Liver (tissue), 3 donors: Measurements from ENCODE around the gene ASXL1.

Experiments used
- EGR1 ChIP-seq, 2 donors: IDR thresholded peaks; 2 replicates each; pipeline ENCODE4 v1.6.1; 2016 to 2018; ENCODE audit warnings: antibody characterized with exemption in 2 of 2, low read depth in 2 of 2
- FOXA1 ChIP-seq: IDR thresholded peaks from 2 replicates; pipeline ENCODE4 v1.6.1; 2016; ENCODE audit warnings: antibody characterized with exemption
- FOXA2 ChIP-seq: IDR thresholded peaks from 2 replicates; pipeline ENCODE4 v1.6.1; 2016; ENCODE audit warnings: antibody characterized with exemption
- HNF4A ChIP-seq, 2 donors: conservative IDR thresholded peaks; 2 replicates each; pipeline ENCODE4 v1.6.1; 2016; ENCODE audit warnings: antibody characterized with exemption in 2 of 2, mild to moderate bottlenecking in 2 of 2
- RAD21 ChIP-seq, 2 donors: IDR thresholded peaks; 2 replicates each; pipeline ENCODE4 v1.6.1; 2016; ENCODE audit warnings: antibody characterized with exemption in 2 of 2, mild to moderate bottlenecking in 2 of 2
- RXRA ChIP-seq, 2 donors: IDR thresholded peaks; 2 replicates each; pipeline ENCODE4 v1.6.1; 2017 to 2018; ENCODE audit warnings: antibody characterized with exemption in 2 of 2, mild to moderate bottlenecking in 1 of 2
- SP1 ChIP-seq: IDR thresholded peaks from 2 replicates; pipeline ENCODE4 v1.6.1; 2018; ENCODE audit warnings: antibody characterized with exemption, mild to moderate bottlenecking
- TAF1 ChIP-seq: conservative IDR thresholded peaks from 2 replicates; pipeline ENCODE4 v1.6.1; 2016; ENCODE audit warnings: antibody characterized with exemption, mild to moderate bottlenecking
- YY1 ChIP-seq: IDR thresholded peaks from 2 replicates; pipeline ENCODE4 v1.6.1; 2016; ENCODE audit warnings: antibody characterized with exemption, mild to moderate bottlenecking
- TF ChIP-seq, protein P1 (sequence below): fragments of 150-350 bp; IDR thresholded peaks from 2 replicates; pipeline ENCODE4 v1.5.1; 2017; ENCODE audit warnings: improper control_type of control experiment, low read depth, low read length; ENCODE audit not compliant: missing input control
- TF ChIP-seq, protein P2 (sequence below): IDR thresholded peaks from 2 replicates; pipeline ENCODE4 v1.6.1; 2016; ENCODE audit warnings: antibody characterized with exemption, mild to moderate bottlenecking
- TF ChIP-seq, protein P3 (sequence below): IDR thresholded peaks from 2 replicates; pipeline ENCODE4 v1.6.1; 2016; ENCODE audit warnings: antibody characterized with exemption
- TF ChIP-seq, protein P4 (sequence below): IDR thresholded peaks from 2 replicates; pipeline ENCODE4 v1.6.1; 2016; ENCODE audit warnings: antibody characterized with exemption
- donor health status: healthy.
- donor health status: healthy.

DNA sequence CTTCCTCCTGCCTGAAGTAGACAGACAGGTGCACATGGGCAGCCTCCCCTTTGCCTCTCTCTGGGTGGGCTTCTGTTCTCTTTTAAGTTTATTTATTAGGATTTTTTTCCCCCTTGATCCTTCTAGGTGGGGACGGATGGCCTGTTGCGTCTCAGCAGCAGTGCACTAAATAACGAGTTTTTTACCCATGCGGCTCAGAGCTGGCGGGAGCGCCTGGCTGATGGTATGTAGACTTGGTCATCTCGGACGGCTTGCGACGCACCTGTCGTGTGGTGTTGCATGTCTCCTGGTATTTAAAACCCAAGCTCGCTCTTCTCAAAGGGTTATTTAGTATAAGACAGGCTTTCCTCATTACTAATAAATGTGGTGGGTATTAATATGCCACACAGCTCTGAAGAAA, 73.3 kb downstream of the ASXL1 start:
- TF ChIP-seq, protein P1, sequence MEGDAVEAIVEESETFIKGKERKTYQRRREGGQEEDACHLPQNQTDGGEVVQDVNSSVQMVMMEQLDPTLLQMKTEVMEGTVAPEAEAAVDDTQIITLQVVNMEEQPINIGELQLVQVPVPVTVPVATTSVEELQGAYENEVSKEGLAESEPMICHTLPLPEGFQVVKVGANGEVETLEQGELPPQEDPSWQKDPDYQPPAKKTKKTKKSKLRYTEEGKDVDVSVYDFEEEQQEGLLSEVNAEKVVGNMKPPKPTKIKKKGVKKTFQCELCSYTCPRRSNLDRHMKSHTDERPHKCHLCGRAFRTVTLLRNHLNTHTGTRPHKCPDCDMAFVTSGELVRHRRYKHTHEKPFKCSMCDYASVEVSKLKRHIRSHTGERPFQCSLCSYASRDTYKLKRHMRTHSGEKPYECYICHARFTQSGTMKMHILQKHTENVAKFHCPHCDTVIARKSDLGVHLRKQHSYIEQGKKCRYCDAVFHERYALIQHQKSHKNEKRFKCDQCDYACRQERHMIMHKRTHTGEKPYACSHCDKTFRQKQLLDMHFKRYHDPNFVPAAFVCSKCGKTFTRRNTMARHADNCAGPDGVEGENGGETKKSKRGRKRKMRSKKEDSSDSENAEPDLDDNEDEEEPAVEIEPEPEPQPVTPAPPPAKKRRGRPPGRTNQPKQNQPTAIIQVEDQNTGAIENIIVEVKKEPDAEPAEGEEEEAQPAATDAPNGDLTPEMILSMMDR, result no peak
- TF ChIP-seq SP1 (no peak), HNF4A (conservative IDR thresholded peaks at IDR 0.05) (no peak), YY1 (no peak), FOXA1 (no peak), TAF1 (no peak), RAD21 (IDR thresholded peaks at IDR 0.05) (no peak), RXRA (IDR thresholded peaks at IDR 0.05) (no peak), FOXA2 (no peak), EGR1 (IDR thresholded peaks at IDR 0.05; ENCODE audit: low read depth in 2 of 2) (no peak)
- TF ChIP-seq, protein P2, sequence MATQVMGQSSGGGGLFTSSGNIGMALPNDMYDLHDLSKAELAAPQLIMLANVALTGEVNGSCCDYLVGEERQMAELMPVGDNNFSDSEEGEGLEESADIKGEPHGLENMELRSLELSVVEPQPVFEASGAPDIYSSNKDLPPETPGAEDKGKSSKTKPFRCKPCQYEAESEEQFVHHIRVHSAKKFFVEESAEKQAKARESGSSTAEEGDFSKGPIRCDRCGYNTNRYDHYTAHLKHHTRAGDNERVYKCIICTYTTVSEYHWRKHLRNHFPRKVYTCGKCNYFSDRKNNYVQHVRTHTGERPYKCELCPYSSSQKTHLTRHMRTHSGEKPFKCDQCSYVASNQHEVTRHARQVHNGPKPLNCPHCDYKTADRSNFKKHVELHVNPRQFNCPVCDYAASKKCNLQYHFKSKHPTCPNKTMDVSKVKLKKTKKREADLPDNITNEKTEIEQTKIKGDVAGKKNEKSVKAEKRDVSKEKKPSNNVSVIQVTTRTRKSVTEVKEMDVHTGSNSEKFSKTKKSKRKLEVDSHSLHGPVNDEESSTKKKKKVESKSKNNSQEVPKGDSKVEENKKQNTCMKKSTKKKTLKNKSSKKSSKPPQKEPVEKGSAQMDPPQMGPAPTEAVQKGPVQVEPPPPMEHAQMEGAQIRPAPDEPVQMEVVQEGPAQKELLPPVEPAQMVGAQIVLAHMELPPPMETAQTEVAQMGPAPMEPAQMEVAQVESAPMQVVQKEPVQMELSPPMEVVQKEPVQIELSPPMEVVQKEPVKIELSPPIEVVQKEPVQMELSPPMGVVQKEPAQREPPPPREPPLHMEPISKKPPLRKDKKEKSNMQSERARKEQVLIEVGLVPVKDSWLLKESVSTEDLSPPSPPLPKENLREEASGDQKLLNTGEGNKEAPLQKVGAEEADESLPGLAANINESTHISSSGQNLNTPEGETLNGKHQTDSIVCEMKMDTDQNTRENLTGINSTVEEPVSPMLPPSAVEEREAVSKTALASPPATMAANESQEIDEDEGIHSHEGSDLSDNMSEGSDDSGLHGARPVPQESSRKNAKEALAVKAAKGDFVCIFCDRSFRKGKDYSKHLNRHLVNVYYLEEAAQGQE, result no peak
- TF ChIP-seq, protein P3, sequence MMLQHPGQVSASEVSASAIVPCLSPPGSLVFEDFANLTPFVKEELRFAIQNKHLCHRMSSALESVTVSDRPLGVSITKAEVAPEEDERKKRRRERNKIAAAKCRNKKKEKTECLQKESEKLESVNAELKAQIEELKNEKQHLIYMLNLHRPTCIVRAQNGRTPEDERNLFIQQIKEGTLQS, result no peak
- TF ChIP-seq, protein P4, sequence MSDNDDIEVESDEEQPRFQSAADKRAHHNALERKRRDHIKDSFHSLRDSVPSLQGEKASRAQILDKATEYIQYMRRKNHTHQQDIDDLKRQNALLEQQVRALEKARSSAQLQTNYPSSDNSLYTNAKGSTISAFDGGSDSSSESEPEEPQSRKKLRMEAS, result no peak
